Activated effector memory CD4-positive, alpha-beta T cell treated with anti-CD3 and anti-CD28 coated beads, Interleukin-2, amount 50 U/mL, for 16 hours (primary cell): ENCODE measurements around the gene PRR5L.
"Not testable (repeated sequence)": the region's sequence is repeated elsewhere in the genome, so short reads cannot be mapped to it uniquely, and the experiment has no call there.

Experiments used
- DNase-seq: peaks from one replicate; pipeline ENCODE4 v3.0.0-alpha.2; 2020

PRR5L gene

GRCh38 chr11:36282926-36283325 lies 13.2 kb upstream of the PRR5L start:
- DNase-seq: no peak

- no peak for DNase-seq
Measured at GRCh38 chr11:36288442-36289225, 7.5 kb upstream of the PRR5L start.

- DNase-seq: peak; percentile 98
Measured at GRCh38 chr11:36289226-36289852, 6.7 kb upstream of the PRR5L start, which contains the start of gene COMMD9. Gene COMMD9 (minus strand): TSS chr11:36289424. CDS start chr11:36289412, 12 bp downstream.

- peak; percentile 63 for DNase-seq
Measured at GRCh38 chr11:36292311-36292722, 3.8 kb upstream of the PRR5L start.

DNA sequence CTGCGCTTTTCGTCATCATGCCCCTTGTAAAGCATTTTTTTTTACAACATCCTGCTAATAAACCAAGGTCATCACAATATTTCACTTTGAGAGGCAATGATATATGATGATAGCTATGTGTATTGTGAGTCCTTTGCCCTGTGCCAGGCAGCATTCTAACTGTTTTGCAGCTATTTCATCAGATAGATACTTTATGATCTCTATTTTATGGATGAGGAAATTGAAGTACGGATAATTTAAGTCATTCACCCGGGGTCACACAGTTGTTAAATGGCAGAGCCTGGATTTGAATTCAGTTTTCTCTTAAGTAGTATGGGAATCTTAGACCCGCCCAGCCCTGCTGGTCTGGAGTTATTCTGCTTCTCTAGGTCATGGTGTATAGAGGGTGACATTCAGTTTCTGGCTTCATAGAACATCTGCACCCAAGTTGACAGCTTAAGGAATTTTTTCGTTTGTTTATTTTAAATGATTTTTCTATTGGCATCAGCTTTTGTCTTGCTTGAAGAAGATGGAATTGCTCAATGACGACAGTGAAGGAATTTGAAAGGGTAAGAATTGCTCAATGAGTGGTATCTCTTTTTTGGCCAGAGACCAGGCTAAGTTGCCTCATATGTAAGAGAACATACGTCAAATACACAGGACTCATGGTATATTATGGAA lies 926 bp downstream of the PRR5L start:
- no peak for DNase-seq

- DNase-seq: no peak
Measured at GRCh38 chr11:36300650-36301049, 4.6 kb downstream of the PRR5L start.

DNA sequence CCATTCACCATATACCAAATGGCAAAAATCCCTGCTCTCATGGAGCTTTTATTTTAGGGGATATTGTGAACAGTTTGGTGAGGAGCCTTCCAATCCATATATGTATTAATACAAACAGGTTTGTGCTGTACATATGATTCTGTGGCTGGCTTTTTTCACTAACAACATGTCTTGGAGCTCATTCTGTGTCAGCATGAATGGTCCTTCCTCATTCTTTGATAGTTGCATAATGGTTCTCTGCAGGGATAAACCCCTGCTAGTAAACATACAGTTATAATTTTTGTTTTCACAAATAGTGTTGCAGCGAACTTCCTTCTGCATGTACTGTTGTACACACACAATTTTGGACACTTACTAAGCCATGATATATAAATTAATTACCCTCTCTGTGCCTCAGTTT lies 8.3 kb downstream of the PRR5L start:
- DNase-seq: no peak

DNA sequence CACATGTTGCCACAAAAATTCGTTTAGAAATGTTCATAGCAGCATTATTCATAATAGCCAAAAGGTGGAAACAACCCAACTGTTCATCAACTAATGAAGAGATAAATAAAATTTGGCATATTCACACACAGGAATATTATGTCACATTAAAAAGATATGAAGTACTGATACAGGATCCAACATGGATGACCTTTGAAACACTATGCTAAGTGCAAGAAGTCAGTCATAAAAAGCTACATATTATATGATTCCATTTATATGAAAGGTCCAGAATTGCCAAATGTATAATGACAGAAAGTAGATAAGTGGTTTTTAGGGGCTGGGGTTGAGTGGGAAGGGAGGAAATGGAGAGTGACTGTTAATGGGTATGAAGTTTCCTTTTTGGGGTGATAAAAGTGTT lies 9.0 kb downstream of the PRR5L start:
- DNase-seq: no peak

DNA sequence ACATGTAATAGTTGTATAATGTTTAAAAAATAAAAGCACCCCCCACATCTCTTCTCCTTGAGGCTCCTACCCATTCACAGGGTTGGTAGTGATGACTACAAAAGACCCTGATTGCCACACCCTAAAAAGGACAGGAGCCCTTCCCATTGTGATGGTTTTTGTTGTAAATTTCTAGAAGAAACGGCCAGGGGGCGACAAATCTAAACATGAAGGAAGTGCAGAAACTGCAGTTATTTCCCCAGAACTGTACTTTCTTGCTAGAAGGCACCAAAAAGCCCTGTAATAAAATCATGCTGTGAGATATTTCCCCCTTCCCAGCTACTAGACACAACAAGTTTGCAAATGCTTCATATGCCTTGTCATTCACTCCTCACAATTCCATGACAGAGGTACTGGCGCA lies 10.8 kb downstream of the PRR5L start:
- no peak for DNase-seq

GRCh38 chr11:36308577-36308976 lies 12.5 kb downstream of the PRR5L start:
- no peak for DNase-seq

DNA sequence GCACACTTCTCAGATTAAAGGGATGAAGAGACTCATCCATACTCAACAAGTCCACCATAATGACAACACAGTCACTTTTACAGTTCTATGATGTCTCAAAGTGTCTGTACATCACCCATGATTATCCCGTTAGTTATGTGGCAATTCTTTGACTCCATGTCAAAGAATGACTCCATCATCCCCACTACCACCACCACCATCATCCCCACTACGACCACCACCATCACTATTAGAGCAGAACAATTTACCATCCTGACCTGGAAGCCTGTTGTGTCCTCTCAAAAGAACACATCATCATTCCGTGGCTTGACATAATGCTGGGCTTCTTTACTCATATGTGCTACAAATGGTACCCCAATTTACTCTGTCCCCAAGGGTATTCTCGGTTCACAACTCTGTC lies 13.7 kb downstream of the PRR5L start:
- no peak for DNase-seq

DNA sequence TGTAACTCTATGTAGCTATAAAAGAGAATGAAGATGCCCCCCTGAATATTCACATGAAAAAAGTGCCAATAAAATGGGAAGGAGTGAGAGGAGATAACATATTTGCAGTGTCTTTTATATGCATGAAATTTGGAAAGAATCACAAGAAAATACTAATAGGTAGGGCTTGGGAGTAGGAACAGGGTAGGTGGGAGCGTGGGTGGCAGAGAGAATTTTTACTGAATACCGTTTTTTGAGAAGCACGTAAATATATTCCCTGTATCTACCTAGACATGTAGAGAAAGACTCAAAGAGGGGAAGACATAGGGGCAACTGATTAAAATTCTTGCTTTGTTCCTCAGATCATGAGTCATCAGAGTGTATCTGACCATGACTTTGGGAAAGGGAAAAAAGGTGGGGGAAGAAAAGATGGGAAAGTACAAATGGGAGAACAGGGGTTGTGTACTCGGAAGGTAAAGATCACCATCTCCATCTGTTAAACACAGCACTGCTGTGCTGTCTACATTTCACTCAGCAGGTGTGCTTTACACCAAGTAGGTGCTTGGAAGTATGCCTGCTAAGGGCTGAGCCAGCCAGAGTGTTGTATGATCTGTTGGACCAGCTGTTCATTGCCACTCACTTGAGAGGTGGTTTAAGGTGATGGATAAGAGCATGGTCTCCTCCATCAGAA lies 16.0 kb downstream of the PRR5L start:
- no peak for DNase-seq

DNA sequence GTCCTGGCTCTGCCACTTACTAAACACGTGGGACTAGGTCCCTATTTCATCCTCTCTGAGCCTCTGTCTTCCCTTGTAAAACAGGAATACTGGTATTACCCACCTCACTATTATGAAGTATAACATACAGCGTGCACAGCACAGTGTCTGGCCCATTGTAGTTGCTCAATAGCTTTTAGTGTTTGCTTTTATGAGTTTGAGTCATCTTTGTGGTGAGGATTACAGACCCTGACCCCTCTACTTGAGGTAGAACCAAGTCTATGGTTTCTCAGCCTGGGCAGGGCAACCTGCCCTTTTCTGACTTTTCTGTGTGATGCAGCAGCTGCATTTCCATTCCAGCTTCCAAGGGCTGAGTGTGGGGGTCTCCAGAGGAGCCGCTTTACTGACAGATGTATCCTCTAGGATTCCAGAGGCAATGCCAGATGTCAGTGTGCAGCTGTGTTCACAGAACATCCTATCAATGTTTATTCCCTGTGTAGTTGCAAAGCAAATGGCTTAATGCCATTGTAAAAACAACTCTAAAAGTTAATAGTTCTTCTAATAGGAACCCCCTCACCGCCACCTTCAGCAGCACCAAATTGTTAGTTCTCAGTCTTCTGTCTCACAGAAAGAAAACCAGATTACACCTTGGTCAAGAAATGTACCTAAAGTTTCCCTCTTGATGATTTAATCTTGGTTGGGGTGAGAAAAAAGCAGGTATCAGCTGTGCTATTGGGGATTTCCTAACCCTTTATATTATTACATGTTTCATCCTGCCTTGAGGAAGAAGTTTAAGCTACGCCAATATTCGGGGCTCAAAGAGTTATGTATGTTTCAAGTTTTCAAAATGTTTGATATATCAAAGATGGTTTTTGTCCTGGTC lies 16.8 kb downstream of the PRR5L start:
- no peak for DNase-seq

DNA sequence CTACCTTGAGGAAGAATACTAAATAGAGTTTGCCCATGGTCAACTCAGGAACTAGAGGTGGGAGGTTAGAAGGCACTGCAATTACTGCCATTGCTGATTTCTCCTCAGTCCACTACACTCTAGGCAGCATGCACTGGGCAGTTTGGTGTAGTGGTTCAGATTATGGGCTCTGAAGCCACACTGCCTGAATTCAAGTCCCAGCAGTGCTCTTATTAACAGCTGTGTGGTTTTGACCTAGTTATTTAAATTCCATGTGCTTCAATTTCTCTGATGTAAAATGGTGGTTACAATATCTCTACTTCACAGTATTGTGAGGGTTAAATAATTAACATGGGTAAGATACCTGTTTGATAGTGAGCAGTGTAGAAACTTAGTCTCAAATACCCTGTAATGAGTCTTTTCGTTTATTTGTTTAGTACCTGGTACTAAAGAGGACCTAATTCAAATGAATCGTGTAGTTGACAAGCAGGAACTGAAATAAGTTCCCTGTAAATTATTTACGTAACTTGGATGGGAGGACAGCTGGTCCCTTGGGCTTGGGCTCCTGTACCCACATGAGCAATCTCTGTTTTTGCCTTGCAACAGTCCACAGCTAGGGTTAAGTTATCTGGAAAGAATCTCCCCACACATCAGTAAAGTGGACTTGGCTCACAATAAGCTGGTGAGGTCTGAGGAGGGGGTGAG lies 17.8 kb downstream of the PRR5L start:
- DNase-seq: no peak

DNA sequence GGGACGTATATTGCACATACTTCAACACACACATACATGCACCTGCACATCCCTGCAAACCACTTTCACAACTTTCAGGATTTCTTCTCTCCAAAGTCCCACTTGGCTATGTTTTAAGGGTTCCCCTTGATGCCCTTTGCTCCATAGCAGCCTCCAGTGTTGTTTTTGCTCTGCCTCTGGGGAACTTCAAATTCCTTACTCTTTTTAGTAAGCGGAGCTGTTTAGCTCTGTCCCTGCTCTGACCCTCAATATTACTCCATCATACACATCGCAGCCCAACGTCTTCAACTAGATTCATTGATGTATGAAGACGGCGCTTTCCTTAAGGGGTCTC lies 18.3 kb downstream of the PRR5L start:
- no peak for DNase-seq

DNA sequence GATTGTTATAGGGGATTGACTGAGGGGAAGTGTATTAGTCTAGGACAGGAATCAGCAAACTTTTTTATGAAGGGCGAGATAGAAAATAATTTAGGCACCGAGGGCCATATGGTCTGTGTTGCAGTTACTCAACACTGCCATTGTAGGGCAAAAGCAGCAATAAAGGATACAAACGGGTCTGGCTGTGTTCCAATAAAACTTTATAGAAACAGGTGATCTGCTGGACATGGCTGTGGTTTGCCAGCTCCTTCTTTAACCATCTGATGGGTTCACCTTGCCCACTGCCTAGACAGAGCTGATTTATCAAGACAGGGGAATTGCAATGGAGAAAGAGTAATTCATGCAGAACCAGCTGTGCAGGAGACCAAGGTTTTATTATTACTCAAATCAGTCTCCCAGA lies 20.0 kb downstream of the PRR5L start:
- no peak for DNase-seq

- DNase-seq: no peak
Measured at GRCh38 chr11:36317992-36318391, 21.9 kb downstream of the PRR5L start.

DNA sequence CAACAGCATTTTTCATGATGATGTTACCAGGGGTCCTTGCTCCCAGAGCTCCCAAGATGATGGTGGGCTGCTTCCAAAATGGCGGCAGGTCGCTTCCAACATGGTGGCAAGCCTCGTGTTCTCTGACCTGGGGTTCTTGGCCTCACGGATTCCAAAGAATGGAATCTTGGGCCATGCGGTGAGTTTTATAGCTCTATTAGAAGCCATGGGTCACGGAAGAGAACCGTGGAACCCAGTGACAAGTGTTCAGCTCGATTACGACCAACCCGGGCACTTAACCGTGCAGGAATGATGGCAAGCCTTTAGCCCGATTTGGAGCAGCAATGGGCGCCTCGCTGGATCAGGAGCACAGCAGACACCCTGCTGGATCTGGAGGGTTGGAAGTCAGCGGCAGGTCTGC lies 28.9 kb downstream of the PRR5L start:
- DNase-seq: not testable (repeated sequence)

- not testable (repeated sequence) for DNase-seq
Measured at GRCh38 chr11:36325403-36325802, 29.3 kb downstream of the PRR5L start.

DNA sequence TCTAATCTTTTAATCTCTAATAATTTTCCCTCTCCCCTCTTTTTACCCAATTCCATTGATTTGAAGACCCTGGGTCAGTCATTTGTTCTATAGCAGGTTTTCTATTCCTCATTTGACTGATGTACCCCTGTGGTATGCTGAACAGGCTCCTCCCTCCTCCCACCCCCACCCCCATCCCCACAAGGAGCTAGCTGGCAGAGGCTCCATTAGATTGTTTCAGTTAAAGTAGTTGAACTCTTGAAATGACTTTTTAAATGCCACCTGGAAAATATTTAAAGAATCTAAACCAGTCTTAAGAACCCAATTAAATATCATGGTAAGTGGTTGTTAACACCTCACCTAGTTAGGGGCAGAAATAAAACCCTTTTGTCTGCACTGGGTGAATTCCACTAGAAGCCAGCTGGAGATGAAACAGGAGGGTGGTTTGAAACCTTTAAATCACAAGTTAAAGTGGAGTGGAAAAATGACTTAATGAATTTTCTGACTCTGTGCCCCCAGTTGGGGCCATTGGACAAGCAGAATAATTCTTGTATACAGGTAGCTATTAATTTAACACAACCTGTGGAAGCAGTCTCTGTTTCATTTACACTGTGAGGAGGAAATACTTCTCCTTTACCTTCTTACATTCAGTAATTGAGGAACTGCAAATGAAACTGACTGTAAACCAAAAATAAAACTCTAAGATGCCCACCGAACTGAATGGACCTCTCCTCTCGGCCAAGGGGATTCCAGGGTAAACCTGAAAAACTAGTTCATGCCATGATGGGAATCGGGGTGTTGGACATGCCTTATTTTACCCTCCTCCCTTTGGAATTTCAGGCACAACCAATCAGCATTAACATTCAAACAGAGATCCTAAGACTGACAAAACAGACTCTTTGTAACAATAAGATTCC lies 30.7 kb downstream of the PRR5L start:
- DNase-seq: no peak
